Psoas muscle (tissue), 8 donors: Measurements from ENCODE around the gene ABR. TPM values are rescaled to one million over a fixed set of nuclear protein-coding genes. Genes with fewer than 3 reads are reported as not detected.

ENCODE experiments used
- ATAC-seq, 4 donors: fragments of 200-7000 bp; cut with Tn5 transposase; one replicate each; pipeline ENCODE4 v1.9.1; 2020; ENCODE audit warnings: moderate library complexity in 3 of 4, mild to moderate bottlenecking in 2 of 4
- DNase-seq, 2 donors: peaks; one replicate each; pipeline ENCODE4 v3.0.0-alpha.2; 2020
- H3K27ac ChIP-seq: fragments of 200-600 bp; one replicate; pipeline ENCODE4 v1.8.0; 2022
- H3K27me3 ChIP-seq, 3 donors: fragments of 200-600 bp in 1 of 3; one replicate each; pipeline versions ENCODE4 v1.6.1 to v1.8.0; 2013 to 2022; ENCODE audit warnings: low read length in 2 of 3, mild to moderate bottlenecking in 2 of 3, moderate library complexity in 1 of 3; ENCODE audit not compliant: insufficient read depth in 3 of 3
- H3K36me3 ChIP-seq, 2 donors: fragments of 200-600 bp in 1 of 2; one replicate each; pipeline versions ENCODE4 v1.6.1 to v1.8.0; 2013 to 2022; ENCODE audit warnings: low read depth in 1 of 2, mild to moderate bottlenecking in 1 of 2, moderate library complexity in 1 of 2; ENCODE audit not compliant: insufficient read depth in 1 of 2
- H3K4me1 ChIP-seq: fragments of 200-600 bp; one replicate; pipeline ENCODE4 v1.8.0; 2022
- H3K4me3 ChIP-seq: fragments of 200-600 bp; one replicate; pipeline ENCODE4 v1.8.0; 2022; ENCODE audit warnings: mild to moderate bottlenecking
- H3K9me3 ChIP-seq: fragments of 200-600 bp; one replicate; pipeline ENCODE4 v1.8.0; 2022
- WGBS, 3 donors: extraction: QIAGEN DNeasy Blood & Tissue Kit; methylation state at CpG; one replicate each; pipeline versions ENCODE4 v1.1.6 to v1.1.7; 2013; 5-methylcytosine and 5-hydroxymethylcytosine counted together
- intact Hi-C, 2 donors: fragments of 100-400 bp; cut with DNase I; formaldehyde crosslinking; loops; one replicate each; pipeline versions ENCODE4 v1.11.0 to v1.14.2; 2022
- polyA plus RNA-seq, 3 donors: library from polyadenylated mRNA; stranded (reverse); fragments of 200-250 nt; gene quantifications; one replicate each; pipeline ENCODE4 v1.2.3, GENCODE V29; 2013
- total RNA-seq, 4 donors: library from RNA; stranded (reverse); fragmentation: NEBNext Ultra II Directional in 2 of 4; extraction: Animal tissue kit (Norgen Biotek cat#: 25700) in 2 of 4; gene quantifications; one replicate each; pipeline versions ENCODE4 v1.2.1 to v1.2.4, GENCODE V29; 2021 to 2023
- TF ChIP-seq, protein P1 (sequence below): fragments of 200-600 bp; IDR thresholded peaks from one replicate; pipeline ENCODE4 v1.8.0; 2022; ENCODE audit warnings: antibody characterized with exemption
- donor health status: healthy with polysubstance abuse.
- donor health status: DM: no; HTN: no; CAD: no; lungs with moderate emphysema.
- donor health status: Bipolar disorder and iron deficiency.
- donor health status: healthy.
- donor health status: DM: yes; HTN: yes; CAD: no.
- donor health status: DM: no; HTN: no; CAD: no.
- donor health status: DM: no; HTN: no; CAD: no.
- donor health status: DM: yes; HTN: yes; CAD: no.

The ABR gene
- total and polyA plus RNA-seq, 7 donors: 5.8 to 25.4 (median 9.8) TPM

DNA sequence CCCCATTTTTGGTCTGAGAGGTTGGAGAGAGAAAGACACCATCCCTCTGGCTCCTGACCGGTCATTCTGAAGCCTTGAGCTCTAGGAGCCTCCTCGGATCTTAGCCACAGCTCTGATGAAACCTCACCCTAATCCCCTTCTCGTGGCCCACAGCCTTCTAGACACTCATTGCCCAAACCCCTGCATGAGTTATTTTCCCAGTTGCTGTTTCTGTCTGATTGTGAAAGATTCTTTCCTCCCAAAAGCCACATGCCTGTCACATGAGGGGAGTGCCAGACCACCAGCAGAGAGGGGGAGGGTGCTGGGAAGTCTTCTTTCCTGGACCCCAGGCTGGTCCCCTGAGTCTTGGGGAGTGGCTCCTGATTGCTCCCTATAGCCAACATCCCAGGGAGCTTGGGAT is 17.6 kb upstream of the ABR start:
- intact Hi-C loops: no loop called here
- H3K36me3 ChIP-seq: no peaks in the 10 kb centered on the region
- peak in 1 of 2 donors; percentile 58 for DNase-seq
- no peak overlapping the region for H3K27ac ChIP-seq
- peak; percentile 15 to 61 (median 46) for ATAC-seq
- H3K4me3 ChIP-seq: no peak overlapping the region
- no peaks in the 10 kb centered on the region for H3K4me1 ChIP-seq
- TF ChIP-seq, protein P1, sequence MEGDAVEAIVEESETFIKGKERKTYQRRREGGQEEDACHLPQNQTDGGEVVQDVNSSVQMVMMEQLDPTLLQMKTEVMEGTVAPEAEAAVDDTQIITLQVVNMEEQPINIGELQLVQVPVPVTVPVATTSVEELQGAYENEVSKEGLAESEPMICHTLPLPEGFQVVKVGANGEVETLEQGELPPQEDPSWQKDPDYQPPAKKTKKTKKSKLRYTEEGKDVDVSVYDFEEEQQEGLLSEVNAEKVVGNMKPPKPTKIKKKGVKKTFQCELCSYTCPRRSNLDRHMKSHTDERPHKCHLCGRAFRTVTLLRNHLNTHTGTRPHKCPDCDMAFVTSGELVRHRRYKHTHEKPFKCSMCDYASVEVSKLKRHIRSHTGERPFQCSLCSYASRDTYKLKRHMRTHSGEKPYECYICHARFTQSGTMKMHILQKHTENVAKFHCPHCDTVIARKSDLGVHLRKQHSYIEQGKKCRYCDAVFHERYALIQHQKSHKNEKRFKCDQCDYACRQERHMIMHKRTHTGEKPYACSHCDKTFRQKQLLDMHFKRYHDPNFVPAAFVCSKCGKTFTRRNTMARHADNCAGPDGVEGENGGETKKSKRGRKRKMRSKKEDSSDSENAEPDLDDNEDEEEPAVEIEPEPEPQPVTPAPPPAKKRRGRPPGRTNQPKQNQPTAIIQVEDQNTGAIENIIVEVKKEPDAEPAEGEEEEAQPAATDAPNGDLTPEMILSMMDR: no peak
- WGBS, 3 donors: 55 to 66% (median 55%) methylated on average over 3 of the region's 3 CpGs
- peaks cover 0 to 13% (median 6%) of the 10 kb centered on the region in 3 donors for H3K27me3 ChIP-seq
- no peaks in the 10 kb centered on the region for H3K9me3 ChIP-seq

DNA sequence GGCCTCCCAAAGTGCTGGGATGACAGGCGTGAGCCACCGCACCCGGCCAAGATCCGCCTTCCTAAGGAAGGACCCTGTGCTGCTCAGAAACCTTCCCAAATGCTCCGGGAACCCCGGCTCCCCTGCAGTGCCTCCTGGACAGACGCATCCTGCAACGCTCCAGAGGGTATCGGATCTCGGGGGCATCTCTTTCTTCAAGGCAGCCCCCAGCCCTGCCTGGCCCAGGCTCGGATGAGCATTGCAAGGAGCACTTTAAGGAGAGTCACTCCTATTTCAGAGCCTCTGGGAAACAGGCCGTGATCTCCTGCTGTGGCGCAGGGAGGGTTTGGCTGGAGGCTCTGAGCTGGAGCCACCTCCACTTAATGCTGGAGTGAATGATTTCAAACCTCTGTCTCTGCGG is 17.2 kb upstream of the ABR start:
- no peaks in the 10 kb centered on the region for H3K4me1 ChIP-seq
- peaks cover 0 to 13% (median 4%) of the 10 kb centered on the region in 3 donors for H3K27me3 ChIP-seq
- TF ChIP-seq, protein P1: no peak
- H3K9me3 ChIP-seq: no peaks in the 10 kb centered on the region
- no peak overlapping the region for H3K27ac ChIP-seq
- H3K36me3 ChIP-seq: no peaks in the 10 kb centered on the region
- WGBS, 3 donors: 81 to 88% (median 87%) methylated on average over 14 of the region's 14 CpGs
- no peak overlapping the region for H3K4me3 ChIP-seq
- intact Hi-C loops: no loop called here
- DNase-seq (no peak), ATAC-seq (no peak)

DNA sequence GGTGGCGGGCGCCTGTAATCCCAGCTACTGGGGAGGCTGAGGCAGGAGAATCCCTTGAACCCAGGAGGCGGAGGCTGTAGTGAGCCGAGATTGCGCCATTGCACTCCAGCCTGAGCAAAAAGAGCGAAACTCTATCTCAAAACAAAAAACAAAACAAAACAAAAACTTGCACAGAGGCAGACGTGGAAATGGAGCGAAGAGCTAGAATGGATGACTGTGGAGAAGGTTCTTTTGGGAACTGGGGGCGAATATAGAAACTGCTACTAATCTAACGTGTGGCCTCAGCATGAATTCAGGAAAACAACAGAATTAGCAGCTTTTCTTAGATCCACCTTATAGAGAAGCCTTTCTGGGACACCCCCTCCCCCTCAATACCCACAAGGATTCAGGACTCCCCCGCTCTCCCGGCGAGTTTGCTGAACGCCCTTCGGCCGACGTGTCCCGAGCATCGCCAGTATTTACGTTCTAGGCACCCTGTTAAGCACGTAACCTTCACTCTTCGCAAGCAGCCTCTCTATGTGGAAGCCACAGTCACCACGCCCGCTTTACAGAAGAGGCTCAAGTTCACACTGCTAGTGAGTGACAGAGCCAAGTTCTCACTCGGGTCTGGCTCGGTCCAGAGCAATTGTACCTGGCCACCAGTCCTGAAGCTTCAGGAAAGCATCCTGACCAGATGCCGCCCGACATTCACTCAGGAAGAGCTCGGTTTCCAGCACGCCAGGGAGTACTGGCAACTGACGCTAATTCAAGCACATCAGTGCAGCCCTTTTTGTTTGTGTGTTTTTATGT is 13.3 kb upstream of the ABR start:
- H3K36me3 ChIP-seq: no peaks in the 10 kb centered on the region
- H3K4me1 ChIP-seq: peaks cover 10% of the 10 kb centered on the region
- H3K27ac ChIP-seq: no peak overlapping the region
- peaks cover 0 to 18% (median 6%) of the 10 kb centered on the region in 3 donors for H3K27me3 ChIP-seq
- no peaks in the 10 kb centered on the region for H3K9me3 ChIP-seq
- H3K4me3 ChIP-seq: no peak overlapping the region
- ATAC-seq (no peak), DNase-seq (no peak)
- 59 to 70% (median 68%) methylated on average over 31 of the region's 31 CpGs for WGBS, 3 donors
- intact Hi-C loops: no loop called here
- TF ChIP-seq, protein P1: no peak

DNA sequence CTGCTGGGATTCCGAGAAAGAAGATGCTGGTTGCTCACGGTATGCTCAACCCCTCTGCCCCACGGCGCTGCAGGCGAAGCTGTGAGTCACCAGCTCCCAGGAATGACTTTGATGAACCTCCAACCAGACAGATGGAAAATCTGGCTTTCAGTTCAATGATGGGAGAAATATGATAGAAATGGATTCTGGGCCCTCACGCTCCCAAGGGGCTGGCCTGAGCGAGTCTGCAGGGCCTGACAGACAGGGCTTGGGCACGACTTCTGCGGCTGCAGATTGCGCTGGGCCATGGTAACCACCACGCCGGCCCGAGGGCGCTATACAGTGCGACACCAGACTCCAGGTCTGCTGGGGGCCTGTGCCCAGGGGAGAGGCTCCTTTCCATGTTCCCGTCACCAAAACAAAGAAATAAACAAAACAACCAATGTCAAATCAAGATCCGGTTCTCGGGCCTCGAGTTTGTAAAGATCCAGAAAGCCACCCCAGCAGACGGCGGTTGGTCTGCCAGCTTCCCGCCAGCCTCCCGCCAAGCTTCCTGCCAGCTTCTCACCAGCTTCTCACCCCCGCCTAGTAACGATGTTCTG is 11.1 kb upstream of the ABR start:
- no peaks in the 10 kb centered on the region for H3K36me3 ChIP-seq
- peaks cover 15% of the 10 kb centered on the region for H3K4me1 ChIP-seq
- no peak overlapping the region for H3K27ac ChIP-seq
- TF ChIP-seq, protein P1: no peak
- ATAC-seq (no peak), DNase-seq (peak in 1 of 2 donors; percentile 68)
- H3K4me3 ChIP-seq: no peak overlapping the region
- H3K27me3 ChIP-seq: peaks cover 0 to 18% (median 6%) of the 10 kb centered on the region in 3 donors
- H3K9me3 ChIP-seq: no peaks in the 10 kb centered on the region
- WGBS, 3 donors: 51 to 70% (median 66%) methylated on average over 25 of the region's 25 CpGs
- intact Hi-C loops: no loop called here
